ENCODE results near the gene CHST15.
"Not testable (repeated sequence)": the region's sequence is repeated elsewhere in the genome, so short reads cannot be mapped to it uniquely, and the experiment has no call there.

The CHST15 gene

GRCh38 chr10:124095801-124096200 lies 2.4 kb upstream of the CHST15 start:
- DNase-seq = not testable (repeated sequence)

- no peak for DNase-seq
Observed at GRCh38 chr10:124095096-124095495, 1.7 kb upstream of the CHST15 start.

- no peak for DNase-seq
Observed at GRCh38 chr10:124094419-124094785, 1.0 kb upstream of the CHST15 start.

GRCh38 chr10:124093774-124094418 lies 498 bp upstream of the CHST15 start:
- not testable (repeated sequence) for DNase-seq

- DNase-seq = no peak
Observed at GRCh38 chr10:124092250-124092859, 1.0 kb downstream of the CHST15 start.

- DNase-seq = no peak
Observed at GRCh38 chr10:124091646-124092249, 1.6 kb downstream of the CHST15 start.

- DNase-seq = no peak
Observed at GRCh38 chr10:124090601-124091209, 2.7 kb downstream of the CHST15 start.

DNA sequence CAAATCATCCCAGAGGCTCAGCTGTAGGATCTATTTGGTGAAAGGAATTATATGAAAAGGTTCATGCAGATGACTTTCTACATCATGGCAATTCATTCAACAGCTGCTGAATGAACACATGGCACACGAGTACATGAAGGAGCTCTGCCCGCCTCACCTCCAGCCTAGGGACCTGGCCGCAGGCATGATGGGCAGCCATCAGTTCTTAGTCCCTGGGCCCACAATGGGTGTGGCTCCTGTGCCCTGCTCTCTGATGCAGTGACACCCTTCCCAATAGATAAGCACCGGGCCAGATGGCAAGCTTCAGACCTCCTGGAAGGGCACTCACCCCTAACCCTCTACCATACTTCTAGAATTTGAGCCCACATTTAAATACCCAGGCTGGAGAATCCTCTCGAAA lies 3.5 kb downstream of the CHST15 start:
- no peak for DNase-seq

DNA sequence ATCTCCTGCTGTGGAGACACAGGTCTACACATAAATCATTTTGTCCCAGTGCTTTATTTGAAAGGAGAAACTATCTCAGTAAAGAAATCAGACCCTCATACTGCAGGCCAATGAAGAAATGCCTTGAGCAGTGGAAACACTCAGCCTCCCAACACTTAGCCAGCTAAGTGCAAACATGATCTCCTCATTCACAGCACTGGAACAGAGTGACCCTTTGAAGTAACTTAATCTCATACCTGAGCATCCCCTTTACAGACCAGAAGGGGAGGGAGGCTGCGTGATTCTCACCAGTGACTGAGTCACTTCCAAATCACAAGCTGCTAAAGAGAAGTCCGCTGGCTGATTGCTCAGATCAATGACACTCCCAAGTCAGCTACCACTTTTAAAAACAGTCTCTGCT lies 4.5 kb downstream of the CHST15 start:
- DNase-seq = no peak

DNA sequence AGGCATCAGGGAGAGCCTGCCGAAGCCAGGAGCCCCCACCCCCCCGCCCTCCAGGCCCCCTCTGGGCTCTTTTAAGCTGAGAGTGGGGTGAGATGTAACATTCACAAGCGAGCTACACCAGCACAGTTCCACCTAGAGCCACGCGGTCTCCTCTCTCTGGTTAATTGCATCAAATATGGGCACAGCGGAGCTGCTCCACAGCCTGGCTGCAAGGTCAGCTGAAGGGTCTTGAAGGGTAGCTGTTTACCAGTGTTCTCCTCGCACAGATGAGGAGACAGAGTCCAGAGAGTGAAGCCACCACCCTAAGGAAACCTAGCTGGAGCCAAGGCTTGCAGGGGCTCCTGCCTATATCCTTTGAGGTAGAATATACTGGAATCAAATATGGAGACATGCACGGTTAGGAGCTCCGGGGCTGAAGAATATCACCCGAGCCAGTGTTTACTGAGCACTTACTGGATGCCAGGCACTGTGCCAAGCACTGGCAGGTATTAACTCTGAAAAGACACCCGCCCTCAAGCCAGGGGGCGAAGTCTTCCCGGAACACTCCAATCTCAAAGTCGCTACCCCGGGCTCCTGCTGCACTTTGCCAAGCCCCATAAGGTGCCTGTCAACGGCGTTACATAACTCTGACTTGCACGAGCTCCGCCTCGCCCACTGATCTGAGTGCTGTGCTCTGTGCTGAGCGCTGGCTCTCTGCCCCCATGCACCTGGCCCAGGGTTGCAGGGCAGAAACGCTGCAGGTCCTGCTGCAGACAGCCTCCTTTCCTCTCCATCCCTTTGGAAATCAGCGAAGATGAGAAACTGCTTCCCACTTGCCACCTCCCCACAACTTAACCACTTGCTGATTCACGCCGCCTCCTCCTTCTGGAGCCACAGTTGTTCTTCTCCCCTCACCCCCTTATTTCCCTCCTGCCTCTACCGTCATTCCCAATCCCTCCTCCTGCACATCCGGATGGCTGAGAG lies 5.4 kb downstream of the CHST15 start:
- DNase-seq = no peak

- DNase-seq = no peak
Observed at GRCh38 chr10:124086787-124087671, 6.4 kb downstream of the CHST15 start.

DNA sequence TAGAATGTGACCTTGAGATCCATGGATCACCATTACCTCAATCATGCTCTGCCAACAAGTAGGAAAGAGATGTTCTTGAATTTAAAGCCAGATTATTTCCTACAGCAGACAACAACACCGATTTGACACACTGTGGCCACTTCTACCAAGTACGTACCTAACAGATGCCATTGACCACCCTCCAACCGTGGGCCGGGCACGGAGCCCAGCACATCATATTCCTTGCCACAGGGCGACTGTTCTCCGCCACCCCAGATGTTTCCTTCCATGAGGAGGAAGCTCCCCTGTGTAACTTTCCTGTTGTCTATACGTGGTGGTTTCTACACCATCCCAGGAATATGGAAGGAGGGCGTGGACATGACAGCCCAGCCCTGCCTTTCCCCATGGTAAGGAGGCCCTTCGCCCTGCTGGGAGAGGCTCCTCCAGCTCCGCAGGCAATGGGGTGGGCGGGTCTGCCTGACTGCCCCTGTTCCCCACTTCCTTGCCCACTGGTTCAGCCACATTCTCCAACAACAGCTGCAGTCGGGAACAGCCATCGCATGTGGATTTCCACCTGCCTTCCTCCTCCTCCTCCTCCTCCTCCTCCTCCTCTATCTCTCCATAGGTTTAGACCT lies 7.2 kb downstream of the CHST15 start:
- DNase-seq = no peak

DNA sequence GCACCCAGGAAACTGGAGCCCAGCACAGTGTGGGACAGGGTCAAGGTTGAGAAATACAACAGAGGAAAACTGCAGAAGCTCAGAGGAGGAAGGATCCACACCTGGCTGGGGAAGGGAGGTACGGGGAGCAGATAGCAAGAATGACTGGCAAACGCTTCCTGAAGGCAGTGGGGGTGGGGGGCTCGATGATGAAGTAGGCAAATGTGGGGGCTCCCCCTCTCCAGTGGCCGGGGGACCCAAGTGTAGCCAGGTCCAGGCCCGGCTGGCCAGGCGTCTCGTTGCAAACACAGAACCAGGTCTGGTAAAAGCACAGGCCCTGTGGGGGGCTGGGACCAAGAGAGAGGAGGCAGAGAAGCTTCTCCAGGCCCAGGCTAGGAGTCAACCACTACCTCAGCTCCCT lies 7.7 kb downstream of the CHST15 start:
- DNase-seq = no peak

DNA sequence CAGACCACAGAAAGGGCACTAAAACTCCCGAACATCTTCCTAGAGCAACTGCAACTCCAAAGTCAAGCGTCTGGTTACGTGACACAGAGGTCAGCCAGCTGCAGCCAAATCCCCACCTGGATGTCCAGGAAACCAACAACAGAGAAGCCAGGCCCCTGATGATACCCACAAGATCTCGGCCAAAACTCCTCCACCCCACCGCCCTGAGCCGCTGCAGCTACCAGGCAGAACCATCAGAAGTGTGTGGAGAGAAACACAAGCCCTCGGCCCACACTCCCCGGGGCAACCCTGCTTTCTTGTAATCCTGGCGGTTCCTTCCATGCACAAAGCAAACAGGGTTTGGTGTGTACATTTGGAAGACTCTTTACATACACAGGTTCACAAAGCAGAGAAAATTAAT lies 8.7 kb downstream of the CHST15 start:
- no peak for DNase-seq

GRCh38 chr10:124083740-124084397 lies 9.5 kb downstream of the CHST15 start:
- DNase-seq = no peak

DNA sequence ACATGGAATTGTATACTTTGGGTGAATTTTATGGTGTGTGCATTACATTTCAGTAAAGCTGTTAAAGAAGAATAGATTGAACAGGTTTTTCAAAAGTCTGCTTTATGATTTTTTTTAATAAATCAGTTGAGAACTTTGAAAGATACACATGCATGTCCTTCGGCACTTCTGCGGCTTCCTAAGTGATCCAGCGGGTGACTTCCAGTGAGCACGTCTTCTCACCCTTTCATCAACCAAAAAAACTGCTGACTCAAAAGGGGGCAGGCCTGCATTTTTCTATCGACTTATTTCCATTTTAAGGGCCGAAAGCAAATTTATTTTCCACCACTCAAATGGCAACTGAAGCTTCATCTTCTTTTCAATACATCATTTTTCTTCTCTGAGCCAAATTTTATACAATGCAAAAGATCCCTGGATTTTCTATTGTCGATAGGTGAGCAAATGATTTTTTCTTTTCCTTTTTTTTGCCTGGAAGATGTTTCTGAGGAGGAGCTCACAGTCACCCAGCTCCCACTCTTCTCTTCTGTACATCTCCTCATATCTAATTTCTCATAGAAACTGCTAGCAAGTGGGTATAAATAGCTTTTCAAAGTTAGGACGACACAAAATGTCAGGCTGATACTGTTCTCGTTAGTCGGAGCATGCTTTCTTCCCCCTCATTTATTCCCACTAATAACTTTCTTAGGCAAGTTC lies 10.2 kb downstream of the CHST15 start:
- DNase-seq = no peak

GRCh38 chr10:124082555-124082954 lies 10.8 kb downstream of the CHST15 start:
- no peak for DNase-seq

DNA sequence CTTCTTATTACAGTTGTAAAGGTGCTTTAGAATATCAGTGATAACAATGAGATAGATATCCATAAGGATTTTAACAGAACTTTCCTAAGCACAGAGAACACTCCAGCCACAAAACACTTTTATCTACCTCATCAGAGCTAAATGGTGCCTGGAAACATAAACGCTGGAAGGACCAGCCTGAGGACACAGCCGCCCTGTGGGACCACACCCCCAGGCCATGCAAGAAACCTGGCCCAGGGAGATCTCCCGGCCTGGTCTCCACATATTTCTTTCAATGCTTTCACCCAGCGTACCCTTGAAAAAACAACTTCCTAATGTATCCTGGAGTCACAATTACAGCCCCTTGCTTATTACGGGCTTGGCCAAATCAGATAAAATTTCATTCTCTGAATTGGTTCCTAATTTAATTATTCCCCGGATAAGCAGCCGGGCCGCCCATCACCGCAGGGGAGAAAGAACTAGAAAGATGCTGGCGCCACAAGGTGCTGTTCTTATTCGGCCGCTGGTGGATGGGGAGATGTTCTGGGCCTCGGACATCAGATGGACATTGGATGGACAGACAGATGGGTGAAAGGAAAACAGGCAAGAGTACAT lies 11.8 kb downstream of the CHST15 start:
- no peak for DNase-seq

GRCh38 chr10:124079864-124080263 lies 13.5 kb downstream of the CHST15 start:
- no peak for DNase-seq

GRCh38 chr10:124078714-124079113 lies 14.7 kb downstream of the CHST15 start:
- no peak for DNase-seq

All from CD4-positive, alpha-beta T cell treated with Interleukin-4 for 4 hours (primary cell).